Subcutaneous adipose tissue (tissue), 4 donors: ENCODE data around the gene NVL. TPM values are rescaled to one million over a fixed set of nuclear protein-coding genes. Genes with fewer than 3 reads are reported as not detected.

Experiments used
- CTCF ChIP-seq: fragments of 450-650 bp; IDR thresholded peaks from one replicate; pipeline ENCODE4 v1.5.1; 2016; ENCODE audit warnings: low read depth, mild to moderate bottlenecking, control low read depth, antibody characterized with exemption, moderate library complexity
- total RNA-seq, 4 donors: library from RNA; depleted of rRNA; stranded (reverse); fragments of >200 nt; gene quantifications; one replicate each; pipeline ENCODE4 v1.1.0, GENCODE V29; 2016

The NVL gene
- total RNA-seq, 4 donors from 2014 or later: 18.9 to 43.3 (median 28.2) TPM

DNA sequence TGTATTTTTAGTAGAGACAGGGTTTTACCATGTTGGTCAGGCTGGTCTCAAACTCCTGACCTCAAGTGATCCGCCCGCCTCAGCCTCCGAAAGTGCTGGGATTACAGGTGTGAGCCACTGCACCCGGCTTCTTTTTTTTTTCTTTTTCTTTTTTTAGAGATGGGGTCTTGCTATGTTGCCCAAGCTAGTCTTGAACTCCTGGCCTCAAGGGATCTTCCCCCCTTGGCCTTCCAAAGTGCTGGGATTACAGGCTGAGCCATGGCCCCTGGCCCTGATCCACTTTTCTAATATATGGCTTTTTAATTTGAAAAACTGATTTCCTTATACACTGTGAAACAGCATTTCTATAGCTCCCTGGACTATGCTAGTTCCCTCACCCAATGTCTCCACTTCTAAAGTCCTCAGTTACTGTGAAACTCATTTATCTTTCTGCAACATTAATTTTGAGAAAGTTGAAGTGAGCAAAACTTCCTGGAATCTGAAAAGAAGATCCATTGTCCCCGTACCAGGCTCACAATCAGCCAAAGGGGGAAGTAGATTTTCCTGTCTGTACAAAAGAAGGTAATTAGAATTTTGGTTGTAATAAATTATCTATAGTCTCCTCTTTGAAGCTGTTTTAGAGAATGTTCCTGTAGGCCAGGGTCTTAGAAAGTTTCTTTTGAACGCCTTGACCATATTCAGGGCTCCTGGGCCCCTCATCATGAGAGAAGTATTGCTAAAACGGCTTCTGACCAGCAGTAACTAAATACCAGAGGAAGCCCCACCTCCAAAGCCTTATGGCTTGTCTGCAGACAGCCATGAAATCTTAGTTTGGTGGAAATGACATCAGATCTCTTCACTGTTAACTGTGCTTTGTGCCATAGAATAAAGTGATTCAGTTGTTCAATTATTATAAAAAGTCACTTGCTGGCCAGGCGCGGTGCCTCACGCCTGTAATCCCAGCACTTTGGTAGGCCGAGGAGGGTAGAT, 112.0 kb downstream of the NVL start:
- TF ChIP-seq CTCF: no peak

- TF ChIP-seq CTCF: no peak
Observed at GRCh38 chr1:224216382-224216781, 113.6 kb downstream of the NVL start.

- no peak for TF ChIP-seq CTCF
Observed at GRCh38 chr1:224213438-224214119, 116.4 kb downstream of the NVL start.

GRCh38 chr1:224212618-224213061, 117.3 kb downstream of the NVL start:
- no peak for TF ChIP-seq CTCF

DNA sequence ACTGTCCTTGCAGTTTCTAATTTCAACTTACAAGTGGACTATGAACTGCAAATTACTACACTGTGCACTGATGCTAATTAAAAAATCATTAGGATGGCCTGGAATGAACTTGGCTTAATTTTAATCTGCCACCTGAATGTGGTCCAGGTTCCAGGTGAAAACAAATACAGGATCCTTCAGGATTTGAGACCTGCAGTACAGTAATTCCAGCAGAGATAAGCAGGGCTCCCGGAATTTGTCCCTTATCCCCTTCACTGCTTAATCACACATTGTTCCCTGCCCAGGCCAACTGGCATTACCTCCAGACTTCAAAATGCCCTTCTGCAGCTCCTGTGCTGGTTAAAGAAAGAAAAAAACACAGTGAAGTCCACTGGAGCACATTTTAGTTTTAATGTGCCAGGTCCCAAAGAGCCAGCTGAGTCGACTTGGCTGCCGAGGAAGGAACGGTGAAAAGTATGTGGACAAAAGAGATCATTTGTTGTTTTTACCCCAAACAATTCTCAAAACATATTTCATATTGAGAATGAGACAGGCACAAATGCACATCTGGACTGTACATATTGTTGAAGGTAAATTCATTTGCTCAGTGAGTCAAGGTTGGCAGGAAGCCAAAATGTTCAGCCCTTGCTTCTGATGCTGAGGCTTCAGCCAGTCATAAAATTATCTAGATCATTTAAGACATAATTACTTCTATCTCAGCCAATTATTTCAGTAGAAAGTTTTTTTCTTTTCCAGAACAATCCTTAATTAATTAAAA, 118.6 kb downstream of the NVL start:
- TF ChIP-seq CTCF: no peak

DNA sequence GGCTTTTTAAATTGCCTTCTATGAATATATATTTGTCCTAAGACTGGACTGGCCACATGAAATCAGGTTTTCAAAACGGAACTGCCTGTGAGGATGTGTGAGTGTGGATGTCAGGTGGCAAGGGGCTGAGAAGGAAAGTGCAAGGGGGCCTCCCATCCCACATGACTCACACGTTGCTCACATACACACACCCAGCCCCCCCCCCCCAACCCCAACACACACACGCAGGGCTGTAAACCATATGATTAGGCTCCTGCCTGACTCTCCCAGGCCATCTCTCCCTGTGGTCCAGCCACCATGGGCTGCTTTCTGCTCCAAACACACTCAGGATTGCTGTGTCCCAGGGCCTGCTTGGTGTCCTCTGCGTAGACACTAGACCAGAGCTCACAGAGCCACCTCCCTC, 124.5 kb downstream of the NVL start:
- no peak for TF ChIP-seq CTCF
